ENCODE results near the gene R3HCC1L.

Gene R3HCC1L

DNA sequence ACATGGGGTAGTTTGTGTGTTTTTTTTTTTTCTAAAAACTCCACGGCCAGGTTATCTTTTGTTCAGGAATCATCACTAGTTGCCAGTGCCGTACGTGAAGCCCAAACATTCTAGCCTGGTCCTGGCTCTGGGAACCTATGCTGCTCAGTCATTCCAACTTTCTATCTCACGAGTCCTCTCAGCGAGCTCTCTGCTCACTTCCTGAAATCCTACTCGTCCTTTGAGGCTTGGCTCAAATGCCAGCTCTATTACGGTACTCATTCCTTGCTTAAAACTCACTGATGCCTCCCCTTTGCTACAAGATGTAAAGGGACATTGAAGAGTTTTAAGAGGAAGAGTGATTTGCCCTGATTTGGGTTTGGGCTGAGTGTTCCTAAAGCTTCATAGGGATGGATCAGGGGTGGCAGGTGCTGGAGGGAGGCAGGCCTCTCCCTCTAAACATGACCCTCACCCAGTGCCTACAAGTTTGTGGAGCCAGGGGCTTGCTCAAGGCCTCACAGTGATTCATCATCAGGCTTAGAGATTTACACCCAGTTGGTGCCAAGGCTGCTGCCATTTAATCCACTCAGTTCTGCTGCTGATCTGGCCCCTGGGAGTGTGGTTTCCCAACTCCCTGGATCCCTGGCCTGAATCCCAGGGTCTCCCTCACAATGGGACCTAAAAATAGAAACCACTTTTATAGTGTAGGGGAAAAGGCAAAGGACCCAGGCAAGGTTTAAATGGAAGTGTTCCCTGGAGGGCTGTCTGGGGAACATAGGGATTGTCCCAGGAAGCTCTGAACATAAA lies 46.1 kb upstream of the R3HCC1L start:
- H2AFZ ChIP-seq (ENCODE audit: low read length) = no peak overlapping the region
- H3F3A ChIP-seq (ENCODE audit: low read depth) = no peaks in the 10 kb centered on the region
- no peak for TF ChIP-seq EZH2phosphoT487 (IDR thresholded peaks at IDR 0.05; ENCODE audit: borderline replicate concordance)
- TF ChIP-seq, protein P1, sequence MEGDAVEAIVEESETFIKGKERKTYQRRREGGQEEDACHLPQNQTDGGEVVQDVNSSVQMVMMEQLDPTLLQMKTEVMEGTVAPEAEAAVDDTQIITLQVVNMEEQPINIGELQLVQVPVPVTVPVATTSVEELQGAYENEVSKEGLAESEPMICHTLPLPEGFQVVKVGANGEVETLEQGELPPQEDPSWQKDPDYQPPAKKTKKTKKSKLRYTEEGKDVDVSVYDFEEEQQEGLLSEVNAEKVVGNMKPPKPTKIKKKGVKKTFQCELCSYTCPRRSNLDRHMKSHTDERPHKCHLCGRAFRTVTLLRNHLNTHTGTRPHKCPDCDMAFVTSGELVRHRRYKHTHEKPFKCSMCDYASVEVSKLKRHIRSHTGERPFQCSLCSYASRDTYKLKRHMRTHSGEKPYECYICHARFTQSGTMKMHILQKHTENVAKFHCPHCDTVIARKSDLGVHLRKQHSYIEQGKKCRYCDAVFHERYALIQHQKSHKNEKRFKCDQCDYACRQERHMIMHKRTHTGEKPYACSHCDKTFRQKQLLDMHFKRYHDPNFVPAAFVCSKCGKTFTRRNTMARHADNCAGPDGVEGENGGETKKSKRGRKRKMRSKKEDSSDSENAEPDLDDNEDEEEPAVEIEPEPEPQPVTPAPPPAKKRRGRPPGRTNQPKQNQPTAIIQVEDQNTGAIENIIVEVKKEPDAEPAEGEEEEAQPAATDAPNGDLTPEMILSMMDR (conservative IDR thresholded peaks at IDR 0.05; ENCODE audit: low read length) = no peak
- no peaks in the 10 kb centered on the region for H3K27me3 ChIP-seq (ENCODE audit: insufficient read depth, low read length, poor library complexity, severe bottlenecking)
- no peaks in the 10 kb centered on the region for H4K20me1 ChIP-seq (ENCODE audit: insufficient read depth, low read length, poor library complexity, severe bottlenecking)
- H3K4me3 ChIP-seq (ENCODE audit: low read length, poor library complexity, severe bottlenecking) = no peak overlapping the region
- no peak overlapping the region for H3K4me2 ChIP-seq (ENCODE audit: low read depth, low read length, poor library complexity, severe bottlenecking)
- H3K4me1 ChIP-seq (ENCODE audit: insufficient read depth, low read length, poor library complexity, severe bottlenecking) = no peaks in the 10 kb centered on the region
- no peak overlapping the region for H3K9ac ChIP-seq (ENCODE audit: low read depth, low read length, poor library complexity, severe bottlenecking)
- H3K9me3 ChIP-seq (ENCODE audit: insufficient read depth, low read depth, low read length) = no peaks in the 10 kb centered on the region
- no peaks in the 10 kb centered on the region for H3K36me3 ChIP-seq (ENCODE audit: insufficient read depth, low read length)
- no peaks in the 10 kb centered on the region for H3K79me2 ChIP-seq (ENCODE audit: insufficient read depth, low read length)
- no peaks in the 10 kb centered on the region for H3K9me2 ChIP-seq (replicated peaks; ENCODE audit: low read depth, low read length)

DNA sequence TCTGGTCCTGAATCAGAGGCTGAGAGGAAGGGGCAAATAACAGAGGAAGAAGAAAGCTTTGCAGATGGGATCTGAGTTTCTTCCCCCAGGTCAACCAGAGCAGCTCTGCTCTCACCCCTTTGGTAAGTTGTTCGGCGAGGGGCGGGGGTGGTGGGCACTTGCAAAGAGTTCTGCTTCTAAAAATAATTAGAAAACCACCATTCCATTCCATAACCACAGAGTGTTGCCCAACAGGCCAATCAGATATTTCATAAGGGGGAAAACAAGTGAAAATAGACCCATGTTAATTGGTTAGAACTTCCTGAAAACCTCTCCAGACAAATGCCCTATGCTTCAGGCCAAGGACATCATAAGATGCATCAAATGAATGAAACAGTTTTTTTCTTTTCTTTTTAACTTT lies 43.6 kb upstream of the R3HCC1L start:
- H3F3A ChIP-seq (ENCODE audit: low read depth) = no peaks in the 10 kb centered on the region
- no peak overlapping the region for H3K9ac ChIP-seq (ENCODE audit: low read depth, low read length, poor library complexity, severe bottlenecking)
- TF ChIP-seq, protein P1 (conservative IDR thresholded peaks at IDR 0.05; ENCODE audit: low read length) = no peak
- no peak for TF ChIP-seq EZH2phosphoT487 (IDR thresholded peaks at IDR 0.05; ENCODE audit: borderline replicate concordance)

DNA sequence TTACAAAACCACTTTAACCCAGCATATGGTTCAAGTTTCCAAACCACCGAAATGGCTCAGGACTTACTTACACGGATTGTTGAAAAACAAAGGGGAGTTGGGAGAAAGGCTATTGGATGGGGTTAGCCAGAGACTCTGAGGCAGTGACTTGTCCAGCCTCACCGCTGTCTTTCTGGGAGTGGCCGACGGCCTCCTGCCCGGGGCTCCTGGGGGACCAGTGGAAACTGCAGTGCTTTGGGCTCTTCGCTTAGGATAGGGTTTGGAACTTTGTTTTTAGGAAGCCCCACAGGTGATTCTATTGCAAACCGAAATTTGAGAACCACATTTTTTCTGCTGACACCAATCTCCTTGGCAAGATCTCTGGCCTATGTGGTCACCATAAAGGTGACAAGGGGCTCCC lies 38.1 kb upstream of the R3HCC1L start:
- Histone ChIP-seq H3K4me3 (ENCODE audit: low read length, poor library complexity, severe bottlenecking) (no peak overlapping the region), H3K9me2 (replicated peaks; ENCODE audit: low read depth, low read length) (no peaks in the 10 kb centered on the region), H3K4me1 (ENCODE audit: insufficient read depth, low read length, poor library complexity, severe bottlenecking) (no peaks in the 10 kb centered on the region), H3F3A (ENCODE audit: low read depth) (no peaks in the 10 kb centered on the region), H3K79me2 (ENCODE audit: insufficient read depth, low read length) (no peaks in the 10 kb centered on the region), H3K27me3 (ENCODE audit: insufficient read depth, low read length, poor library complexity, severe bottlenecking) (no peaks in the 10 kb centered on the region), H3K4me2 (ENCODE audit: low read depth, low read length, poor library complexity, severe bottlenecking) (no peak overlapping the region), H3K9ac (ENCODE audit: low read depth, low read length, poor library complexity, severe bottlenecking) (no peak overlapping the region), H2AFZ (ENCODE audit: low read length) (no peak overlapping the region), H3K9me3 (ENCODE audit: insufficient read depth, low read depth, low read length) (no peaks in the 10 kb centered on the region), H4K20me1 (ENCODE audit: insufficient read depth, low read length, poor library complexity, severe bottlenecking) (no peaks in the 10 kb centered on the region), H3K36me3 (ENCODE audit: insufficient read depth, low read length) (no peaks in the 10 kb centered on the region)
- no peak for TF ChIP-seq EZH2phosphoT487 (IDR thresholded peaks at IDR 0.05; ENCODE audit: borderline replicate concordance)
- TF ChIP-seq, protein P1 (conservative IDR thresholded peaks at IDR 0.05; ENCODE audit: low read length) = no peak

More for the DNA sequence above, 43.6 kb upstream of the R3HCC1L start:
- Histone ChIP-seq H3K4me2 (ENCODE audit: low read depth, low read length, poor library complexity, severe bottlenecking) (no peak overlapping the region), H3K79me2 (ENCODE audit: insufficient read depth, low read length) (no peaks in the 10 kb centered on the region), H3K4me1 (ENCODE audit: insufficient read depth, low read length, poor library complexity, severe bottlenecking) (no peaks in the 10 kb centered on the region), H3K4me3 (ENCODE audit: low read length, poor library complexity, severe bottlenecking) (no peak overlapping the region), H3K9me2 (replicated peaks; ENCODE audit: low read depth, low read length) (no peaks in the 10 kb centered on the region), H3K27me3 (ENCODE audit: insufficient read depth, low read length, poor library complexity, severe bottlenecking) (no peaks in the 10 kb centered on the region), H4K20me1 (ENCODE audit: insufficient read depth, low read length, poor library complexity, severe bottlenecking) (no peaks in the 10 kb centered on the region), H2AFZ (ENCODE audit: low read length) (no peak overlapping the region), H3K9me3 (ENCODE audit: insufficient read depth, low read depth, low read length) (no peaks in the 10 kb centered on the region), H3K36me3 (ENCODE audit: insufficient read depth, low read length) (no peaks in the 10 kb centered on the region)
